ENCODE data around the gene PIGC.

DNA sequence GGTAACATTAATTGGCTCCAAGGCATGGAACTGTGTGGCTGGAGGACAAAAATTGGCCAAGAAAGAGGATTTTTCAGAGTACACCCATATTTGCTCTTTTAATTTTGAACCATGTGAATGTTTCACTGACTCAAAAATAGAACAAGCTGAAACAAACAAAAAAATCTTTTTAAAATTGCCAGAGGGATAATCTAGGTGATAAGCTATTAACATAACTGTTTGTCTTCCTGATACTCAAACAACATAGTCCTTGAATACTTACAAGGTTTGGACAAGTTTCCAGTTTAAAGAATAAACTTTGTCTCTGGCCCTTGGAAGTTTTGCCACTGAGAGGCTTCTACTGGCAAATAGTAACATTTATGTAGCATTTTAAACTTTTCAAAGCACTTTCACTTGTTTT lies 30.0 kb upstream of the PIGC start:
- TF ChIP-seq, protein P1, sequence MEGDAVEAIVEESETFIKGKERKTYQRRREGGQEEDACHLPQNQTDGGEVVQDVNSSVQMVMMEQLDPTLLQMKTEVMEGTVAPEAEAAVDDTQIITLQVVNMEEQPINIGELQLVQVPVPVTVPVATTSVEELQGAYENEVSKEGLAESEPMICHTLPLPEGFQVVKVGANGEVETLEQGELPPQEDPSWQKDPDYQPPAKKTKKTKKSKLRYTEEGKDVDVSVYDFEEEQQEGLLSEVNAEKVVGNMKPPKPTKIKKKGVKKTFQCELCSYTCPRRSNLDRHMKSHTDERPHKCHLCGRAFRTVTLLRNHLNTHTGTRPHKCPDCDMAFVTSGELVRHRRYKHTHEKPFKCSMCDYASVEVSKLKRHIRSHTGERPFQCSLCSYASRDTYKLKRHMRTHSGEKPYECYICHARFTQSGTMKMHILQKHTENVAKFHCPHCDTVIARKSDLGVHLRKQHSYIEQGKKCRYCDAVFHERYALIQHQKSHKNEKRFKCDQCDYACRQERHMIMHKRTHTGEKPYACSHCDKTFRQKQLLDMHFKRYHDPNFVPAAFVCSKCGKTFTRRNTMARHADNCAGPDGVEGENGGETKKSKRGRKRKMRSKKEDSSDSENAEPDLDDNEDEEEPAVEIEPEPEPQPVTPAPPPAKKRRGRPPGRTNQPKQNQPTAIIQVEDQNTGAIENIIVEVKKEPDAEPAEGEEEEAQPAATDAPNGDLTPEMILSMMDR (IDR thresholded peaks at IDR 0.05) = no peak
- TF ChIP-seq POLR2A (IDR thresholded peaks at IDR 0.05) = no peak
